Motor neuron (in vitro differentiated cells): ENCODE data around the gene PARVB. TPM values are rescaled to one million over a fixed set of nuclear protein-coding genes. Genes with fewer than 3 reads are reported as not detected.
A peak's percentile ranks its signal among the peaks of the same experiment; 100 is the strongest.

Experiments
- ATAC-seq, 8 experiments: fragments of 200-7000 bp; cut with Tn5 transposase; replicated peaks in 6 of 8; 2 replicates each; pipeline ENCODE4 v1.8.0; 2021; ENCODE audit warnings: mild to moderate bottlenecking in 8 of 8, moderate library complexity in 8 of 8
- H3K27ac ChIP-seq, 2 donors: fragments of 250-450 bp; sonication (Bioruptor Pico); 2 replicates each; pipeline ENCODE4 v1.9.0; 2021; ENCODE audit warnings: antibody characterized with exemption in 2 of 2, mild to moderate bottlenecking in 2 of 2, moderate library complexity in 1 of 2
- H3K4me1 ChIP-seq, 2 donors: fragments of 250-450 bp; sonication (Bioruptor Pico); replicated peaks in 1 of 2; 2 replicates each; pipeline ENCODE4 v1.6.1; 2021; ENCODE audit warnings: antibody characterized with exemption in 2 of 2, mild to moderate bottlenecking in 2 of 2, moderate library complexity in 1 of 2
- H3K4me3 ChIP-seq, 5 donors: fragments of 250-450 bp; sonication (Bioruptor Pico); 2 replicates each; pipeline ENCODE4 v1.9.0; 2021; ENCODE audit warnings: antibody characterized with exemption in 5 of 5, mild to moderate bottlenecking in 5 of 5, moderate library complexity in 4 of 5
- WGBS, 10 experiments: fragments of 450-650 bp; shearing (Covaris generic); methylation state at CpG; one replicate each; pipeline ENCODE4 v1.0.0; 2022; 5-methylcytosine and 5-hydroxymethylcytosine counted together
- in situ Hi-C, 9 experiments: fragments of 400-800 bp; cut with MboI; loops; one replicate each; pipeline ENCODE4 v1.15.0; 2021; ENCODE audit warnings: low sequenced_read_pairs in 9 of 9, low pct_unique_long_range_greater_than_20kb in 2 of 9; ENCODE audit not compliant: unreplicated experiment in 9 of 9
- total RNA-seq, 8 experiments: library from RNA; unstranded; fragments of 300-600 nt; gene quantifications; 2 replicates each; pipeline versions ENCODE4 v1.2.3 to v1.2.4, GENCODE V29; 2022

Gene PARVB
- total RNA-seq, 8 experiments from 2014 or later: 0.65 to 66.5 (median 3.3) TPM

DNA sequence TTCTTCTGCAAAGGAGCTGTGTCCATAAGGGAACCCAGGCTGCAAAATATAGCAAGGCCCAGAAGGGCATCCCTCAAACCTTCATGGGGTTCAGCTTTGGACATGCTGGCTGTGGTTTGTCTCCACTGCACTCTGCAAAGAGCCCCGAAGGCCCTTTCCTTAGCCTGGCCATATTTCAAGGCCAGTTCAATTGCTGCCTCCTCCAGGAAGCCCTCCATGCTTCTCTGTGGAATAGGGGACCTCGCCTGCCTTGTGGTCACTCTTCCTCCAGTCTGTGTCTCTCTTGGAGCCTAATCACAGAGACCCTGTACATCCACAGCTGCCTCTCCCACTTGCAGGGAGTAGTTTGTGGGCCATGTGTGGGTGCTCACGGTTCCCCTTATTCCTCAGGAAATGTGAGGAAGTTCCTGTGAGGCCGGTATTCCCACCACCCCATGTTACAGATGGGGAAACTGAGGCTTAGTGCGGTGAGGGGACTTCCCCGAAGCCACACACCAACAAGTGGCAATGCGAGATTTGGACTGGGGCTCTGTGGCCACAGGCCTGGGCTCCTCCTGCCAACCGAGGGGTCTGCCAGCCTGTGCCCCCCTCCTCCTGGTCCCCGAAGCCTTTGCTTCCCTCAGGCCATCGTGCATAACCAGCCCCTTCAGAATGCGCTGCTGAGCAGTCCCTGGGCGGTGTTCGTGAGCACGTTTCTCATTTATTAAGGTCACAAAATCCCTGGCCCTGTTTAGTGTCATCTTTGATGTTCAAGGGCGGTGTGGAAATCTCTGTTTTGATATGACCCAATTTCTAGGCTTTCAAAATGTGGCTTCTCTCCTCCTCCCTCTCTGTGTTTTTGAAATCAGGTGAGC is 65.8 kb downstream of the PARVB start:
- H3K27ac ChIP-seq: no peak overlapping the region
- in situ Hi-C loops: loop anchor here in 4 of 9 experiments (10.0 to 25.0 kb wide), 4 partner anchors 95 to 547 kb away; no protein-coding TSS in a partner anchor
- peaks cover 24 to 35% of the 10 kb centered on the region in 2 donors for H3K4me1 ChIP-seq
- ATAC-seq: no peak
- H3K4me3 ChIP-seq: no peak overlapping the region
- 60 to 100% (median 94%) methylated on average over 1 to 9 of the region's 15 CpGs; no CpG with 5 or more reads in 3 of the 10 experiments for WGBS, 10 experiments

DNA sequence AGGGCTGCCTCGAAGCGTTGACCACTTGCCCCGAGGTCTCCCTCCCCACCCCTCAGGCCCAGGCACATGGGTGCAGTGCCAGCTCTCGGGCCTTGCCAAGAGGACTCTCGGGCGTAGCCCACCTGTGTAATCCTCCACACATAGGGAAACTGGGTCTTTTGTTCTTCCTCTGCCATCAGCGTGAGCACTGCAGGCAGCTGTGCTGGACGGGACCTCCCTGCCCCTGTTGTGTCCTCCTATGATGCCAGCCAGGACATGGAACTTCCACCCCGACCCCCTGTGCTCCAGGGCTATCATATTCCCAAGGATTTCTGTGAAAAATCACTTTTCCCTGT is 66.4 kb downstream of the PARVB start:
- ATAC-seq: no peak
- Histone ChIP-seq H3K27ac (no peak overlapping the region), H3K4me3 (no peak overlapping the region), H3K4me1 (peaks cover 23 to 33% of the 10 kb centered on the region in 2 donors)
- 60 to 88% (median 67%) methylated on average over 1 to 6 of the region's 9 CpGs; no CpG with 5 or more reads in 5 of the 10 experiments for WGBS, 10 experiments
- in situ Hi-C loops: loop anchor here in 4 of 9 experiments (10.0 to 25.0 kb wide), 3 partner anchors 522 to 547 kb away; no protein-coding TSS in a partner anchor

DNA sequence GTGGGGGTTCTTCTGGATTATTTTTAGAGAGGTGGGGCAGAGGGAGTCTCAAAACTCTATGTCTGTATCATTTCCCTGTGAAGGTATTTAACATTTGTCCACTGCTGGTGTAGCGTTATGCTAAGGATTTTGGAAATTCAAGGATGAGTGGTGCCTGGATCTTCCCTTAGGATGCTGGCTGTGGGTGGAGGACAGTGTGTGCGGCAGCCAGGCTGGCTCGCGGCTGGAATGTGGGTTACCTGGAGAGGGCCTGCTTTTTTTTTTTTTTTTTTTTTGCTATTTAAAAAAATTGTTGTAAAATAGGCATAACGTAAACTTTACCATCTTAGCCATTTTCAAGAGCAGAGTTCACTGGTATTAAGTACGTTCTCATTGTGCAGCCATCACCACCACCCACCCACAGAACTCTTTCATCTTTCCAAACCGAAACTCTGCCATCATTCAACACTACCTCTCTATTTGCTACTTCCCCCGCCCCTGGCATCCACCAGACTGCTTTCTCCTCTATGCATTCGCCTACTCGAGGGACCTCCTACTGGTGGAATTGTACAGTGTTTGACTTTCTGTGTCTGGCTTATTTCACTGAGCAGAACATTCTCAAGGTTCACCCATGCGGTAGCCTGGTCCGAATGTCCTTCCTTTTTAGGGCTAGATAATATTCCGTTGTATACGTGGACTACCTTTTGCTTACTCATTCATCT is 67.1 kb downstream of the PARVB start:
- peaks cover 17 to 26% of the 10 kb centered on the region in 2 donors for H3K4me1 ChIP-seq
- no peak overlapping the region for H3K4me3 ChIP-seq
- 71 to 100% (median 89%) methylated on average over 1 to 14 of the region's 14 CpGs; no CpG with 5 or more reads in 1 of the 10 experiments for WGBS, 10 experiments
- in situ Hi-C loops: loop anchor here in 4 of 9 experiments (10.0 to 25.0 kb wide), 3 partner anchors 521 to 546 kb away; no protein-coding TSS in a partner anchor
- ATAC-seq: peak in 1 of 8 experiments; percentile 60
- no peak overlapping the region for H3K27ac ChIP-seq

DNA sequence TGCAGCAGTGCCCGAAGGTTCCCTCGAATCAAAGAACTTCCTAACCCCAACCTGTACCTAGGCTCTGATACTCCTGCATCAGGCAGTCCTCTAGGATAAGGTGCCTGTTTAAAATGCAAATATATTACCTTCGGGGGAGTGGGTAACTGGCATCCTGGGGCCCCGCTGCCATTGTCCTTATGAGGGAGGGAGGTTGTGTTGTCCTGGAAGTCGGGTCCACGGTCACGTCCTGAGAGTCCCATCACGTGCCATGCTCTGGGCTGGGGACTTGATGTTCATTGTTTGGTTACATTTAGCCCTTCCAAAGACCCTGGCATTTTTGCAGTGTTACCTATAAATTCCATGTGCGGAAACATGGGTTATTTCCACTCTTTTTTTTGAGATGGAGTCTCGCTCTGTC is 67.6 kb downstream of the PARVB start:
- 82 to 100% (median 92%) methylated on average over 1 to 6 of the region's 10 CpGs; no CpG with 5 or more reads in 3 of the 10 experiments for WGBS, 10 experiments
- in situ Hi-C loops: loop anchor here in 4 of 9 experiments (10.0 to 25.0 kb wide), 3 partner anchors 521 to 546 kb away; no protein-coding TSS in a partner anchor
- H3K27ac ChIP-seq: no peak overlapping the region
- H3K4me3 ChIP-seq: no peak overlapping the region
- H3K4me1 ChIP-seq: peaks cover 11 to 21% of the 10 kb centered on the region in 2 donors
- no peak for ATAC-seq

DNA sequence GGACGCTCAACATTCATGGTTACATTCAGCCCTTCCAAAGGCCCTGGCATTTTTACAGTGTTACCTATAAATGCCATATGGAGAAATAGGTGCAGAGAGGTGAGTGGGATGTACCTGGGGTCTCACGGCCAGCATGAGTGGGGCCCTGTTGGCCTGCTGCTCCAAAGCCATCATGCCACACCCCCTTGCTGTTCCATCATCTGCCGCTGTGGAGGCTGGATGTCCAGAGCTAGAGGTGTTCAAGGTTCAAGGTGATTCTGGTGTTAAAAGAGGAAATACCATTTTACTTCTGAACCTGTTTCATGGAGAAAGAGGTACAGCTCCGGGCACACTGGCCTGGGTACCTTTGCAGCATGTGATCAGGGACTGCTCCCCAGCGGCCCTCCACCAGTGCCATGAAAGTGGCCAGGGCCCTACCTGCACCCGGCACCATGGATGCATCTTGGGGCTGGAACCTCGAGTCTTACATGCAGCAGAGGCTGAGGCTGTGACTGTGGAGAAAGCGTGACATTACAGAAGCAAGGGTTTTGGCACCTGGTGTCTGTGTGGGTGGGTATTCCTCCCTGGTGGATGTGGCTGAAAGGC is 68.6 kb downstream of the PARVB start:
- Histone ChIP-seq H3K4me1 (peaks cover 1 to 12% of the 10 kb centered on the region in 2 donors), H3K27ac (no peak overlapping the region), H3K4me3 (no peak overlapping the region)
- no peak for ATAC-seq
- WGBS, 10 experiments: 68 to 100% (median 88%) methylated on average over 1 to 6 of the region's 8 CpGs; no CpG with 5 or more reads in 4 of the 10 experiments
- in situ Hi-C loops: loop anchor here in 4 of 9 experiments (10.0 to 25.0 kb wide), 3 partner anchors 520 to 545 kb away; no protein-coding TSS in a partner anchor

DNA sequence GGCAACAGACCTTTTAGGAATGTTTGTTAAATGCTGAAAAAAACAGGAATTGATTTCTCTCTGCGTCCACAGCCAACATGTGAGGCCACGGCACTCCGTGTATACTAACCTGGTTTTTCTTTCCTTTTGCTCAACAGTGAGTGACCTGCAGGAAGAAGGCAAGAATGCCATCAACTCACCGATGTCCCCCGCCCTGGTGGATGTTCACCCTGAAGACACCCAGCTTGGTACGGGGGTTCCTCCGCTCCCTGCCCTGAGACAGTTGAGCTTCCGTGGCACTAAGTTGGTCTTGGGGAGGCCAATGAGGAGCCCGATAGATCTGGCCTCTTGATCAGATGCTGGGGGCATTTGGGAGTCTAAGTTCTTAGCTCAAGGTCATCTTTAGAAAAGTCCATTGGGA is 69.7 kb downstream of the PARVB start:
- peaks cover 0 to 12% of the 10 kb centered on the region in 2 donors for H3K4me1 ChIP-seq
- in situ Hi-C loops: loop anchor here in 4 of 9 experiments (10.0 to 25.0 kb wide), 3 partner anchors 519 to 544 kb away; no protein-coding TSS in a partner anchor
- no peak overlapping the region for H3K27ac ChIP-seq
- 88 to 100% (median 97%) methylated on average over 3 to 5 of the region's 9 CpGs; no CpG with 5 or more reads in 4 of the 10 experiments for WGBS, 10 experiments
- no peak overlapping the region for H3K4me3 ChIP-seq
- ATAC-seq: no peak

DNA sequence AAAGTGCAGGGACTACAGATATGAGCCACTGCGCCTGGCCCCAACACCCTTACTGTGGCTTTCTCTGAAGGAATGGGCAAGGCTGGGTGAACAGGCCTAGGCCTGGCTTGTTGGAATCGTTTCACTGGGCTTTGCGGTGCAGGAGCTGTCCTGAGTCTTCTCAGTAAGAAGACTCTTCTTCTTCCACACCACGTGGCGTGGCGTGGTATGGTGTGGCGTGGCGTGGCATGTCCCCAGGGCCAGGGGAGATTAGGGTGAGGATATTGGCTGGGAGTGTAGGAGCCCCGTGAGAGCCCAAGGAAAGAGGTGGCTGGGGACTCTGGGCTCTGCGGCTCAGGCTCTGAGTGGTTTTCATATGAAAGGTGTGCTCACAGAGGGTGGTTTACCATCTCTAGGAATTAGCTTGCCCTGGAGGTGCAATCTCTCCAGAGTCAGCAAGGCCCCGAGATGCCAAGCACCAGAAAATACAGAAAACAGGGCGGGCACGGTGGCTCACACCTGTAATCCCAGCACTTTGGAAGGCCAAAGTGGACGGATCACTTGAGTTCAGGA is 70.7 kb downstream of the PARVB start:
- WGBS, 10 experiments: 67 to 100% (median 83%) methylated on average over 1 to 11 of the region's 14 CpGs; no CpG with 5 or more reads in 2 of the 10 experiments
- in situ Hi-C loops: loop anchor here in 4 of 9 experiments (10.0 to 25.0 kb wide), 3 partner anchors 517 to 542 kb away; no protein-coding TSS in a partner anchor
- ATAC-seq: no peak
- peaks cover 0 to 7% of the 10 kb centered on the region in 2 donors for H3K4me1 ChIP-seq
- no peak overlapping the region for H3K4me3 ChIP-seq
- no peak overlapping the region for H3K27ac ChIP-seq

DNA sequence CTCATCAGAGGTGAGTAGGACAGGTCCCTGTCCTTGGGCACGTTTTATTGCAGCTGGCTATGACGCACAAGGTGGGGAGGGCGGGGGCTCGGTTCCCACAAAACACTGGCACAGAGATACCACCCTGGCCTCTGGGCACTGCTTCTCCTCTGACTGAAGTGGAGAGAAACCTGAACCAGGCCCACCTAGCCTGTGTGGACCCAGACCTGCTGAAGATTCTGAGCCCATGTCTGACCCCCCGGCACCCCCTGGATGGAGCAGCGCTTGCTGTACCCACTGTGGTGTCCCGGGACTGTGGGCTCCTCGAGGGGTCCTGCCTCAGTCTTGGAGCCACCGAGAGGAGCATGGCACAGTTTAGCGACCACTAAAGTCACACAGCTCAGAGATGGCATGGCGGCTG is 72.6 kb downstream of the PARVB start:
- in situ Hi-C loops: loop anchor here in 4 of 9 experiments (10.0 to 25.0 kb wide), 3 partner anchors 516 to 541 kb away; no protein-coding TSS in a partner anchor
- ATAC-seq: no peak
- H3K4me3 ChIP-seq: no peak overlapping the region
- WGBS, 10 experiments: 60 to 85% methylated on average over 1 to 2 of the region's 11 CpGs; no CpG with 5 or more reads in 8 of the 10 experiments
- no peak overlapping the region for H3K27ac ChIP-seq
- peaks cover 0 to 7% of the 10 kb centered on the region in 2 donors for H3K4me1 ChIP-seq

DNA sequence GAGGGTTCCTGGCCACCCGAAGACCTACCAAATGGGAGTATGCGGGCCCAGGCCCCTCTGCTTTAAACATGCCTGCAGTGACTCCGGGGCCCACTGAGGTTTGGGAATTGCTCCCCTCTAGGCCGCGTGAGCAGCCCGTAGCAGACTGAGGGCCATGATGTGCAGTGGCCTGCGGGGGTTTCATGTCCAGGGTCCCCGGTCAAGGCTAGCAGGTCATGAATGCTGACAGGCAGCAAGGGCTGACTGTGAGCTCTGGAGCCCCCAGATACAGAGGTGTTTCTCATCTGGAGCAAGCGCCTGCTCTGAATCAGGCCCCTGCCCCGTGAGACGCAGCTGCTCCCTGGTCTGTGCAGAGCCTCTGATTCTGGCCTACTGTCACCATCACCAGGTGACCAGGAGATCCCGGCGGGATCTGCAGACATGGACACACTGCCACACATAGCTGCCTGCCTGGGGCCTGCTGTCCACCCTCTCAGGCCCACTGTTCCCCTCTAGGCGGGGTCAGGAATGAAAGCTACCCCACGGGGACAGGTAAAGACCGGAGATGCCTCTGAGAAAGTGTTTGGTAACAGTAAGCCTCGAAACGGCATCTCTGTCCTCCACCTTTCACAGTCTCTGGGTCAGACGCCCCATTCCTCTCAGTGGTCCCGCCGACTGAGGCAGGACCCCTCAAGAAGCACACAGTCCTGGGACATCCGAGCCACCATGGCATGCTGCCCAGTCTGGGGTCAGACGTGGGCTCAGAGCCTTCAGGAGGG is 73.3 kb downstream of the PARVB start:
- peak in 3 of 8 experiments; percentile 11 to 17 (median 16) for ATAC-seq
- 50 to 100% (median 90%) methylated on average over 1 to 5 of the region's 23 CpGs; no CpG with 5 or more reads in 3 of the 10 experiments for WGBS, 10 experiments

DNA sequence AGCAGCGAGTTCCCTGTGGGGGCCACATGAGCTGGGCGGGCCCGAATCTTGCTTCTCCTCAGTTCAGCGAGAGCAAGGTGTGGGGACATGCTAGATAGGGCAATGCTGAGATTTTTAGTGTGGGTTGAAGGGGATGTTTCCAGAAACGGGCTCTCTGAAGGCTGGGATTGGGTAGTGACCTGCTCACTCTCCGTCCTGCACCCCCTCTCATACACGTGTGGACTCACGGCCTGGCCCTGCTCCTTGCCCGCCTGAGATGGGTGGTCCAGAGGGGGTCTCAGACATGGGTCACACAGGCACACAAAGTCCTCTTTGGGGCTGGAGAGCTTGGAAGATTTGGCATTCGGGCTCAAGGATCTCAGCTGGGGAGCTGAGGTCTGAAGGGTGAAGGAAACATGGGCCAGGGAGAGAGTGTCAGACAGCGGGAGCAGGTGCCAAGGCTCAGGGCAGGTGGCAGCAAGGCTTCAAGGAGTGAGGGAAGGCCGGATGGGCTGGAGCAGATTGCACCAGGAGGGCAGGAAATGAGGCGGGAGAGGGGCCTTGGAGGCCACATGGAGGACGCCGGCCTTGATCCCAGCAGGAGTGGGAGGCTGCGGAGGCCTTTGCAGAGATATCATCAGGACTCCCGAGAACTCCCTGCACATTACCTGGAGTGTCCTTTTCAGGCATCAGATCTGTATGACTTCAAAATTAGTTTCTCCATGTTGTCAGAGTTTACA is 74.1 kb downstream of the PARVB start:
- H3K27ac ChIP-seq: no peak overlapping the region
- ATAC-seq: no peak
- in situ Hi-C loops: loop anchor here in 4 of 9 experiments (10.0 to 25.0 kb wide), 3 partner anchors 514 to 539 kb away; no protein-coding TSS in a partner anchor
- 25 to 100% (median 88%) methylated on average over 1 to 7 of the region's 17 CpGs; no CpG with 5 or more reads in 2 of the 10 experiments for WGBS, 10 experiments
- H3K4me1 ChIP-seq: peaks cover 0 to 3% of the 10 kb centered on the region in 2 donors
- no peak overlapping the region for H3K4me3 ChIP-seq

More for the DNA sequence above, 73.3 kb downstream of the PARVB start:
- Histone ChIP-seq H3K4me3 (no peak overlapping the region), H3K4me1 (peaks cover 0 to 7% of the 10 kb centered on the region in 2 donors), H3K27ac (no peak overlapping the region)
- in situ Hi-C loops: loop anchor here in 4 of 9 experiments (10.0 to 25.0 kb wide), 3 partner anchors 515 to 540 kb away; no protein-coding TSS in a partner anchor
